GM10248 (cell line): ENCODE results near the gene LGR6.

Source experiments
- CTCF ChIA-PET: fragments of 300-600 bp; sonication (Branson Sonifier 250); formaldehyde crosslinking; extraction: SDS; loops from one replicate; lab custom pipeline; 2021; ENCODE audit warnings: antibody characterized with exemption; lab: Yijun Ruan, JAX
- POLR2A ChIA-PET: fragments of 350-650 bp; sonication (Branson Sonifier 250); formaldehyde crosslinking; extraction: SDS; loops from one replicate; lab custom pipeline; 2020; ENCODE audit warnings: antibody characterized with exemption; lab: Yijun Ruan, JAX
- DNase-seq: peaks from one replicate; pipeline ENCODE4 v3.0.0; 2012; ENCODE audit errors: extremely low spot score
- CTCF ChIP-seq: IDR thresholded peaks from 2 replicates; pipeline ENCODE4 v1.5.1; 2012; ENCODE audit warnings: mild to moderate bottlenecking, low read depth; ENCODE audit errors: extremely low read depth, missing control alignments, control extremely low read depth

The LGR6 gene

DNA sequence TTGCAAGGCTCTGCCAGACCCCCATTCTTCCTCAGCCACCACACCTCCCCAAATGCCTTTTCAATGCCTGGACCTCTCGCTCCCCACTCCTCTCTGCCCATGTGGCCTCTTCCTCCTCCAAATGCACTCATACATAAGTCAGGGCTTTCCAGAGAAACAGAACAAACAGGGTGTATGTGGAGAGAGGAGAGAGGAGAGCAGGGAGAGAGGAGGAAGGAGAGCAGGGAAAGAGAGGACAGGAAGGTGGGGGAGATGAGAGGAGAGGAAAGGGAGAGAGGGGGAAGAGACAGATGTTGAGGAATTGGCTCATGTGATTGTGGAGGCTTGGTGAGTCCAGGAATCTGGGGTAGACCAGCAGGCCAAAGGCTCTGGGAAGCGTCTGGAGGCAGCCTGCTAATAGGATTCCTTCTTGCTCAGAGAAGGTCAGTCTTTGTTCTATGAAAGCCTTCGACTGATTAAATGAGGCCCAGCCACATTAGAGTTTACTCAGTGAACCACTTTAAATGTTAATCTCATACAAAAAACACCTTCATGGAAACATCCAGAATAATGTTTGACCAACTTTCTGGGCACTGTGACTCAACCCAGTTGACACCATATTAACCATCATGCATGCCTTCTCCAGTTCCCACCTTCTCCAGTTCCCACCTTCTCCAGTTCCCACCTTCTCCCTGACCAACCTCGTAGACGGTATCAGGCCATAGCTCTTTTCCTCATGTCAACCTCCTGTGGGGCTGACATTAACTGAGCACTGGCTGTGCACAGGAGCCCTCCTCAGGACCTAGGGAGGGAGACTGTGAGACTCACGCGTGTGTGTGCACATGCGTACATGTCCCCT, 11.3 kb upstream of the LGR6 start:
- TF ChIP-seq CTCF: no peak
- ChIA-PET CTCF (interaction anchor here (1.7 to 5.6 kb wide), 4 partner anchors 11 to 44 kb away, joined by 6 to 36 read pairs (median 8); partner anchors contain the start of gene LGR6), POLR2A (interaction anchor here (0.5 kb wide), 1 partner anchor 278 kb away, joined by 9 read pairs; no protein-coding TSS in a partner anchor)

DNA sequence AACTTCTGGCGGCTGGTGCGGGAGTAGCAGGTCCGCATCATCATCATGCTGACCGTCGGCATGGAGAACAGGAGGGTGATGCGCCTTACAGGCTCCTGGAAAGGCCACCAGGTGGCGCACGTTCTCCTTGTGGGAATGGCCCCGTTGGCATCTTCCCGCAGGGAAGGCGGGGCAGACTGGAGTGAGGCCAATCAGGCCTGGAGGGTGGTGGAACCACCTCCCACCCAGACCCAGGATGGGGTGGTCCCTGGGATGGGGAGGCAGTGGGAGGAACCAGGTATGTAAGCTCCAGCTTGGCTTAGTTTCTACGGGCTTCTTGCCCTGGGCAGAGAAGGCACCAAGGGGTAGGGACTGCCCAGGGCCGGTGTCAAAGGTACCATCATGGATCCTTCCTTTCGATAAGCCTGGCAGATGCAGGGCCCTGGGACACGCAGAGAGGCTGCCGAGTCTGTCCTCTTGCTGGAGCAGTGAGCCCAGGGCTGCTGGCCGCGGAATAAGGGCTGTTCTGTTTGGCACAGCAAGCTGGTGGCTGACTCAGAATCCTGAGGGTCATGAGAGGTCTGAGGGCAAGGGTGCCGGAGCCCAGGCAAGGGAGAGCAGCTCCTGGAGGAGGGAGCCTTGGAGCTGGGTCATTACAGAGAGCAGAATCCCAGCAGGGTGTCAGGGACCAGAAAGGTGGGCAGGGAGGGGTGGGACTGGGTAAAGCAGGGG, 8.7 kb upstream of the LGR6 start:
- CTCF ChIA-PET: interaction anchor here (0.6 to 4.1 kb wide), 16 partner anchors 8 to 1838 kb away, joined by 3 to 31 read pairs (median 5); partner anchors contain the start of genes LGR6 and PTPN7
- DNase-seq: peak; percentile 69
- POLR2A ChIA-PET: no interaction called here
- TF ChIP-seq CTCF: peak; percentile 89

More for the DNA sequence above, 11.3 kb upstream of the LGR6 start:
- no peak for DNase-seq

DNA sequence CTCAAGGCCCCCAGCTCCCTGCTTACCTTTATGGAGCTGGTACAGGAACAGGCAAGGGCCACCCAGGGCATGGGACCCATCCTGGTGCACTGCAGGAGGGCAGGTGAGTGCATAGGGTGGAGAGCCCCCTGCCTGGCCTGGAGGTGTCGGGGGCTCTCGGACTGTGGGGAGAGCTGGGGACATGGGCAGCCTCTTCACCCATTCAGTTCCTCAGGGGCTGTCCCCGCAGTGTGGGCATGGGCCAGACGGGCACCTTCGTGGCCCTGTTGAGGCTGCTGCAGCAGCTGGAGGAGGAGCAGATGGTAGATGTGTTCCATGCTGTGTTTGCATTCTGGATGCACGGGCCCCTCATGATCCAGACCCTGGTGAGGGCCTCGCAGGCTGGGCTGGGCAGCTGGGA, 7.3 kb upstream of the LGR6 start:
- ChIA-PET POLR2A (no interaction called here), CTCF (interaction anchor here (0.9 to 5.4 kb wide), 7 partner anchors 9 to 533 kb away, joined by 3 to 48 read pairs (median 6); no protein-coding TSS in a partner anchor)
- DNase-seq: no peak
- no peak for TF ChIP-seq CTCF

DNA sequence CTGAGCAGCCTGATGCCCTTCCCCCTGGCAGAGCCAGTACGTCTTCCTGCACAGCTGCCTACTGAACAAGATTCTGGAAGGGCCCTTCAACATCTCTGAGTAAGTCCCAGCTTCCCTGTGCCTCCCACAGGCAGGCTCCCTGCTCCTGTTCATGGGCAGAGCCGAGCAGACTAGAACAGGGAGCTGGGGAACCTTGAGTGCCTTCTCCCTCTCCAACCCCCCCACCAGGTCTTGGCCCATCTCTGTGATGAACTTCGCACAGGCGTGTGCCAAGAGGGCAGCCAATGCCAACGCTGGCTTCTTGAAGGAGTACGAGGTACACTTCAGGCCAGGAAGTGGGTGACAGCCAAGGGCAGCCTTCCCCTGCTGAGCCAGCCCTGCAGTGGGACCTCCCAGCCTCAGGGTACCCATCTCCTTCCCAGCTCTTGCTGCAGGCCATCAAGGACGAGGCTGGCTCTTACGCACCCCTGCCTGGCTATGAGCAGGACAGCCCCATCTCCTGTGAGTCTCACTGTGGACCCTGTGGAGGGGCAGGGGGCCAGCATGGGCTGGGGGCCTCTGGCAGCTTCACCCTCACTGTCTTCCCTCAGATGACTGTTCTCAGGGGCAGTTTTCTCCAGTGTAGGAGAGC, 6.4 kb upstream of the LGR6 start:
- CTCF ChIA-PET: interaction anchor here (1.0 to 5.4 kb wide), 7 partner anchors 8 to 532 kb away, joined by 4 to 48 read pairs (median 6); no protein-coding TSS in a partner anchor
- TF ChIP-seq CTCF: no peak
- DNase-seq: no peak
- POLR2A ChIA-PET: no interaction called here

DNA sequence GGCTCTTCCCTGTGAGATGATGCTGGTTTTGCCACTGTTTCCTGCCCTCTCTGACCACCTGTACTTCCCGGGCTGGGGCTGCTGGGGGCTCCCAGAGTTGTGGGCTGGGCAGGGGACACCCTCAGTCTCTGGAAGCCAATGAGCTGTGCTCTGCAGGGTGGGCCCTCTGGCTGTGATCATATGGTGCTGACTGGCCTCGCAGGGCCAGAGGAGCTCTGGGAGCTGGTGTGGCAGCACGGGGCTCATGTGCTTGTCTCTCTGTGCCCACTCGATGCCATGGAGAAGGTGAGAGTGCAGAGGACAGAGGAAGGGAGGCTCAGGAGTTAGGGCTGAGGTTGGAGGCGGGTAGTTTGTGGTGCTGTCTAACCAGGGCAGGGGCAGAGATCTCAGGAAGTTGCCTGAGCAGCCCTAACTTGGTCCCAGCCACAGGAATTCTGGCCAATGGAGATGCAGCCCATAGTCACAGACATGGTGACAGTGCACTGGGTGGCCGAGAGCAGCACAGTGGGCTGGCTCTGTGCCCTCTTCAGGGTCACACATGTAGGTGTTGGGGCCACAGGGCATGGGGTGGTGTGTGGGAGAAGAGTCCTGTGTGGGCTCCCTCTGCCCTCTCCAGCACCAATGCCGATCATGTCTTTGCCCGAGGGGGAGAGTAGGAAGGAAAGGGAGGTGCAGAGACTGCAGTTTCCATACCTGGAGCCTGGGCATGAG, 5.7 kb upstream of the LGR6 start:
- TF ChIP-seq CTCF: no peak
- no peak for DNase-seq
- POLR2A ChIA-PET: no interaction called here
- CTCF ChIA-PET: interaction anchor here (0.9 to 5.4 kb wide), 11 partner anchors 13 to 532 kb away, joined by 3 to 48 read pairs (median 7); no protein-coding TSS in a partner anchor
